Stimulated activated CD8-positive, alpha-beta memory T cell treated with anti-CD3 and anti-CD28 coated beads, Interleukin-7, amount 100 ng/mL, for 24 hours (primary cell): Measurements from ENCODE around the gene TADA2A.
"Not testable (repeated sequence)": the region's sequence is repeated elsewhere in the genome, so short reads cannot be mapped to it uniquely, and the experiment has no call there.

Experiments used
- DNase-seq: peaks from one replicate; pipeline ENCODE4 v3.0.0-alpha.2; 2020; ENCODE audit warnings: low read depth

The TADA2A gene

GRCh38 chr17:37400505-37400904 is 6.2 kb upstream of the TADA2A start:
- no peak for DNase-seq

GRCh38 chr17:37405522-37405921 is 1.2 kb upstream of the TADA2A start:
- not testable (repeated sequence) for DNase-seq

GRCh38 chr17:37405955-37406634 is 591 bp upstream of the TADA2A start:
- no peak for DNase-seq

- not testable (repeated sequence) for DNase-seq
Measured at GRCh38 chr17:37408145-37408479, 1.4 kb downstream of the TADA2A start.

GRCh38 chr17:37410357-37410756 is 3.7 kb downstream of the TADA2A start:
- DNase-seq: no peak

GRCh38 chr17:37413875-37414519 is 7.3 kb downstream of the TADA2A start:
- DNase-seq: no peak

- no peak for DNase-seq
Measured at GRCh38 chr17:37417852-37418251, 11.2 kb downstream of the TADA2A start.

GRCh38 chr17:37422971-37423625 is 16.4 kb downstream of the TADA2A start:
- DNase-seq: no peak

- DNase-seq: no peak
Measured at GRCh38 chr17:37425268-37425667, 18.6 kb downstream of the TADA2A start.

GRCh38 chr17:37429039-37429438 is 22.4 kb downstream of the TADA2A start:
- no peak for DNase-seq

GRCh38 chr17:37429453-37429852 is 22.8 kb downstream of the TADA2A start:
- DNase-seq: no peak

- no peak for DNase-seq
Measured at GRCh38 chr17:37430051-37430627, 23.5 kb downstream of the TADA2A start.

GRCh38 chr17:37432671-37433070 is 26.0 kb downstream of the TADA2A start:
- DNase-seq: no peak

GRCh38 chr17:37438141-37438540 is 31.5 kb downstream of the TADA2A start:
- DNase-seq: no peak

GRCh38 chr17:37440424-37440823 is 33.7 kb downstream of the TADA2A start:
- DNase-seq: no peak

- DNase-seq: not testable (repeated sequence)
Measured at GRCh38 chr17:37441369-37442014, 34.8 kb downstream of the TADA2A start.

GRCh38 chr17:37446027-37446426 is 39.3 kb downstream of the TADA2A start:
- no peak for DNase-seq

GRCh38 chr17:37447641-37448040 is 41.0 kb downstream of the TADA2A start:
- no peak for DNase-seq

GRCh38 chr17:37450112-37450511 is 43.4 kb downstream of the TADA2A start:
- DNase-seq: no peak

GRCh38 chr17:37457801-37458200 is 51.1 kb downstream of the TADA2A start:
- not testable (repeated sequence) for DNase-seq

- no peak for DNase-seq
Measured at GRCh38 chr17:37458805-37459204, 52.1 kb downstream of the TADA2A start.

- DNase-seq: no peak
Measured at GRCh38 chr17:37461668-37462067, 55.0 kb downstream of the TADA2A start.

GRCh38 chr17:37462492-37462891 is 55.8 kb downstream of the TADA2A start:
- no peak for DNase-seq
